HG02938 (cell line): Measurements from ENCODE around the gene FXYD1.
"Not testable (repeated sequence)": the region's sequence is repeated elsewhere in the genome, so short reads cannot be mapped to it uniquely, and the experiment has no call there.

Experiments used
- ATAC-seq: cut with Tn5 transposase; IDR thresholded peaks from one replicate; pipeline ENCODE4 v1.9.1; 2021; ENCODE audit warnings: mild to moderate bottlenecking, moderate library complexity; ENCODE audit not compliant: unreplicated experiment

The FXYD1 gene

DNA sequence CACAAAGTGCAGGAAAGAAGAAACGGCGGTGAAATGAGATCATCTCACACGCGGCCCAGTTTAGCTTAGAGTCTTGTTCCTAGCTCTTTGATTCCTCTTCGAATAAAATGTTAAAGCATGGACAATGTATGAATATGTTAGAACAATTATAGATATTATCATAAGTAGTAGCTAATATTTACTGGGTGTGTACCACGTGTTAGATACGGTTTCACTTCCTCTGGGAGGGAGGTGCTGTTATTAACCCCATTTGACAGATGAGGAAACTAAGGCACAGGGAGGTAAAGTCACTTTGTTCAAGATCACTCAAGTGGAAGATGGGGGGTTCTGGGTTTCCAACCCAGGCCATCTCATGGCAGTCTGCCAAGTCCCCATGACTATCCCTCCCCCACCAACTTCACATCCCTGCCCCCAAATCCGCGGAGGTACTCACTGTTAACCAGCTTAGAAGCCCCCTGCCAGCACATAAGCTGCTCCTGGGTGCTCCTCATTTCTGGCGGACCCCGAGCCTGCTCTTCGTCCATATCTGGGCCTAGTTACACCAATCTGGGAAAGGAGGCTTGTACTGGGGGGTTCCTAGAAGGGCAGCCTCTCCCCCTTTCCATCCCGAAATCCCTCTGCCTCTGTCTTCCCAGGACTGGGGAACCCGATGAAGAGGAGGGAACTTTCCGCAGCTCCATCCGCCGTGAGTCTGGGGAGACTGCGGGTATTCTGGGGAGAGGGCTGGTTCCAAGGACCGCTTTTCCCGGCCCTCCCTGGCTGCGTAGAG, 3.4 kb downstream of the FXYD1 start:
- no peak for ATAC-seq

DNA sequence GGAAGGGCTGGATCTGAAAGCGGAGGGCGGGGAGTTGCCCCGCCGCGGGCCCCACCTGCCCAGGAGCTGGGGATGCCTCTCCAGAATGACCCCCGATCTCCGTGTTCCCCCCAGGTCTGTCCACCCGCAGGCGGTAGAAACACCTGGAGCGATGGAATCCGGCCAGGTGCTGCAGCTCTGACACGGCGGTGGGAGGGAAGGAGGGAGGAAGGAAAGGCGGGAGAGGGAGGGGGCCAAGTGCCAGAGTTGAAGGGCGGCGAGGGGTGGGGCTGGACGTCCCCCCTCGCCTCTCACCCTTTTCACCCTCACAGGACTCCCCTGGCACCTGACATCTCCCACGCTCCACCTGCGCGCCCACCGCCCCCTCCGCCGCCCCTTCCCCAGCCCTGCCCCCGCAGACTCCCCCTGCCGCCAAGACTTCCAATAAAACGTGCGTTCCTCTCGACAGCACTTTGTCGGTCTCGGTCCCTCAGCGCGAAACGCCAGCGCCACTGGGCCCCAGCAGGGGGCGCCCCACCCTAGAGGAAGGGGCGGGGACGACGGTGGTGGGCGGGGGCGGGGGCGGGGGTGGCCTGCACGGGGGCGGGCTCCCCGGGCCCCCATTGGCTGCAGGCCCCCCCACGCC, 4.1 kb downstream of the FXYD1 start:
- no peak for ATAC-seq

DNA sequence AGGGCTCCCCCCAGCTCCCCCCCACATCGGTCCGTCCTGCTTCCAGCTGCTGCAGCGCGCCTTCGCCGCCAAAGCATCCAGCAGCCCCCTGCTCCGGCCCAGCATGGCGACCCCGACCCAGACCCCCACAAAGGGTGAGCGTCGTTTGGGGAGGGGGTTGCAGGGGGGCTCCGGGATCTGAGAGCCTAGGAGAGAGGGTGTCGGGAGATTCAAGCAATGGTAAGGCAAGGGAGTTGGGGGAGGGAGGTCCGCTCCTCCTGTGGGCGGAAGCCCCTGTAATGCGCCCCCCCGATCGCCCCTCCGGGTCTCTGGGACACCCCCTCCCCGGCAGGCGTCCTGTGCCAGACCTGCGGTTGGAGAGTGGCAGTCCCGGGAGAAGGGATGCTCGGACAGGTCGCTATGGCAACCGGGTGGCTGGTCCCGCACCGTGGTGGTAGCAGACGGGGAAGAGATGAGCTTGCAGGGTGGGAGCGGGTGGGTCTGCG, 4.6 kb downstream of the FXYD1 start, which contains the start of gene FXYD7:
FXYD7 (plus strand) TSS at position 25 of the 485 bp plus-strand sequence; CDS start at position 104, 79 bp downstream.
- no peak for ATAC-seq

DNA sequence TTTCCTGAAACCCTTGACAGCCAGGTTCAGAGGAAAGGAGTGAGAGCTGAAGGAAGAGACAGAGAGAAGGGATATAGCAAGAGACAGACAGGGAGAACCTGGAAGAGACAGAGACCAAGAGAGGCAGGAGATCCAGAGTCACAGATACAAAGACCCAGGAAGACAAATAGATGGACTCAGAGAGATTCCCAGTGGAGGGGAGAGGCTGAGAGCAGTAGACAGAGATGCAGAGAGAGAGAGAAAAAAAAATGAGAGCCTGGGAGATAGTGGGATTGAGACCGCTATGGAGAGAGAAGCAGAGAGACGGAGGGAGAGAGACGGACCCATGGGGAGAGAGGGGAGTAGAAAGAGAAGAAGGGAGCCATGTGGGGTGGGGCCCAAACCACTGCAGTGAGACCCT, 5.2 kb downstream of the FXYD1 start:
- ATAC-seq, result no peak

DNA sequence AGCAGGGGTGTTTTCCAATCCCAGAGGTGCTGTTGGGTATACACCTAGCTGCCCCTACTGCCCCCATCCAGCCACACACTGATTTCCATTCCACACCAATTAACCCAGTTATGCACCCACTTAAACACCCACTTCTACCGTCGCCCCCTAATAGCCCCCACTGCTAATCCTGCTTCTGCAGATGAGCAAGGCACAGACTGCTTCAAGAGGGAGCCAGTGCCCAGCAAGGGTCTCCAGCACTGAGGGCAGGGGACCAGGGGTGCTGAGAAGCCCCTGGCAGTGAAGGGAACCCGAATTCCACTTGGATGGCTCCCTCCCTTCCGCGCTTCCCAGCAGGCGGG, 5.6 kb downstream of the FXYD1 start:
- ATAC-seq, result no peak

DNA sequence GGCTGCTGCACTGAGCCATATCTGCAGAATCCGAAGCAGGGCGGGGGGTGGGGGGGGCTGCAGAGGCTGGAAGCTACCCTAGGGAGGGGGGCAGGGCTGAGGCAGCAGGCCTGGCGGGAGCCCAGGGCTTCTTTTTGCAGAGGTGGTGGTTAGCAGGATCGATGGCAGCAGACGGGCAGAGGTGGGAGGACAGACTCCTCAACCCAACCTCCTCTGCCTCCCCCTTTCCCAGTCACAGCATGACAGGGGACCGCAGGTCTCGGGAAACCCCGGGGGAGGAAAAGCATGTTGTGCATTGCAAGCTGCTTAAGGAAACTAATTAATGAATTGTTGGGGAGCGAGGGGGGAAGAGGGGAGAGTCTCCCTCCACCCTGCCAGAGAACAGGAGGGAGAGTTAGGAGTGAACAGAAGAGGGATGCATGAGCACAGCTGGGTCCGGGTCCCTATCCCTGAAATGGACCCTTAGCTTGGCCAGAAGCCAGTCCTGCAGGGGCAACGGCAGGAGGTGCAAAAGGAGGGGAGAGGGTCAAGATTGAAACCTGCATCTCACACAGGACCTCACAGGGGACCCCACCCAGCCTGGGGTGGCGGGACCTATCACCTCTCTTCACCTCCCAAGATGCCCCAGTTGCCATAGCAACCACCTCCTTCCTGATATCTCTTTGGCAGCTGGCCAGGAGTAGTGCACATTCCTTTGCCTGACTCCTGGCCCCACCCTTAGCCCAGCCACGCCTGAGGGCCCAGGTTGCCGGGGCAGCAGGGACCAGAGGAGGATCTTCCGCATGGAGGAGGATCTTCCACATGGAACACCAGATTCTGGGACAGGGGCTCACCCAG, 6.2 kb downstream of the FXYD1 start:
- no peak for ATAC-seq

DNA sequence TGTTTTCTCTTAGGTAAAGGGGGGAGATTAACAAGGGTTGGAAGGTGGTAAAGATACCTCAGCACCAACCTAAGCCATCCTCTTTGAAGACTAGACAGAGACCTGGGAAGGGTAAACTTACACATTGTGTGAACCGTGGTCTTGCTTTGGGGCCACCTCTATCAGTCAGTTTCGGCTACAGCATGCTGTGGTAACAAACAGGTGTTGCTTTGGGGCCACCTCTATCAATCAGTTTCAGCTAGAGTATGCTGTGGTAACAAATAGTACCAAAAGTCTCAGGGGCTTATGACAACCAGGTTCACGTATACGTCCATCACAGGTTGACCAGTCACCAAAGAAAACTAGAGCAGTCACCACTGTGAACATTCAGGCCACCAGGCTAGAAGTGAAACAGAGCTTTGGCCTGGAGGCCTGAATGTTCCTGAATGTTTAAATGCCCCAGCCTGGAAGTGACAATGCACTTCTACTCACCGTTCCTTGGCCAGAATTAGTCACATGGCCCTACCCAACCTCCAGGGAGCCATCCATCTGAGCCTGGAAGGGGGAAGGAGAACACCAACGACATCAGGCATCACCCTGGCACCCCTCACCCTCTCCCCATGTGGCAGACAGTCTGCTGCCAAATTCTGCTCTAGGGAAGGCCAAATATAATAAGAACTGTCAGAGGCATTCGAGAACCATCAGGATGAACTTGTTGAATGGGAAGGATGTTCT, 8.3 kb downstream of the FXYD1 start:
- no peak for ATAC-seq

DNA sequence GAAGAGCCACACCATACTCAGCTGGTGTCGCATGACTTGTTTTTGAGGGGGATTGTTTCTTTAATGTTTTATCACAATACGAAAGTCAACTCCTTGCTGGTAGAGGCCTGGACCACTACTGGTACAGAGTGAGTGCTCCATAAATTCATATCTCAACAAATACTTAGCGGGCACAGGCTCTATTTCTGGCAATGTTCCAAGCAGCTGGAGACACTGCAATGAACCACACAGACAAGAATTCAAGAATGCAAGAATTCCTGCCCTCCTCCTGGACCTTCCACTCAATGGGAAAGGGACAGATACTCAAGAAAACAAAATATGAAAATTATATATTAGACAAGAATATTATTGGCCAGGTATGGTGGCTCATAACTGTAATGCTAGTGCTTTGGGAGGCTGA, 10.8 kb downstream of the FXYD1 start:
- ATAC-seq, result no peak

DNA sequence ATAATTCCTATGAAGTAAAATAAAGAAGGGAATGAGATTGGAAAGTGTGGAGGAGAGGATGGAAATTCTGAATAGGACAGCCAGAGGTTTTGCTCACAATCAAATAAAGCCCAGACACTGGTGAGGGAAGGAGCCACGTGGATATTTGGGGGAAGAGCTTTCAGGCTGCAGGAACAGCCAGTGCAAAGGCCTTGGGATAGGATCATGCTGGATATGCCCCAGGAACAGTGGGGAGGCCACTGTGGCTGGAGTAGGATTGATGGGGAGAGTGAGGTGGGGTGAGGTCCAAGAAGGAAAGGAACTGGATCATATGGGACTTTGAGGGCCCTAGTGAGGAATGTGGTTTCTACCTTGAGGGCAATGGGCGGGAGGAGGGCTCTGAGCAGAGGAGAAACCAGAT, 11.8 kb downstream of the FXYD1 start:
- no peak for ATAC-seq

DNA sequence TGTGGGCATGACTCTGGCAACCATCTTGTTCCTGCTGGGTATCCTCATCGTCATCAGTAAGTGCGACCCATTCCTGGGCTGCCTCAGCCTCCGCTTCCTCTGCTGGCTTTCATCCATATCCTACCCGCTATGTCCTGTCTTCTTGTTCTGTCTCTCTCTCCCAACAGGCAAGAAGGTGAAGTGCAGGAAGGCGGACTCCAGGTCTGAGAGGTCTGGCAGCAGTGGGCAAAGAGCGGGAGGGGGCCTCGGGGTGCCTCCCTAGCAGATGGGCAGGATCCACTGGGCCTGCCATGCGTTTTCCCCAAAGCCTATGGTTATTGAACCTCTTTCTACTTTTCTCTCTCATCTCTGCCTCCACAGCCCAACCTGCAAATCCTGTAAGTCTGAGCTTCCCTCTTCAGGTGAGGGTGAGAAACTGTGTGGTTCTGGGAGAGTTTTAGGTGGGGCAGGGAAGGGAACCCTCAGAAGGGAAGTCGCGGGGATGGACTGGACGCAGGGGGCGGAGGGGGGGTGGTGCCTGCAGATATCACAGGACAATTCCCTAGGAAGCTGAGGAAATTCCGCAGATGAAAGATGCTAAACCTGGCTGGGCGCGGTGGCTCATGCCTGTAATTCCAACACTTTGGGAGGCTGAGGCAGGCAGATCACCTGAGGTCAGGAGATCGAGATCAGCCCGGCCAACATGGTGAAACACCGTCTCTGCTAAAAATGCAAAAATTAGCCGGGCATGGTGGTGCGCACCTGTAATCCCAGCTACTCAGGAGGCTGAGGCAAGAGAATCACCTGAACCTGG, 12.8 kb downstream of the FXYD1 start:
- ATAC-seq, result no peak

DNA sequence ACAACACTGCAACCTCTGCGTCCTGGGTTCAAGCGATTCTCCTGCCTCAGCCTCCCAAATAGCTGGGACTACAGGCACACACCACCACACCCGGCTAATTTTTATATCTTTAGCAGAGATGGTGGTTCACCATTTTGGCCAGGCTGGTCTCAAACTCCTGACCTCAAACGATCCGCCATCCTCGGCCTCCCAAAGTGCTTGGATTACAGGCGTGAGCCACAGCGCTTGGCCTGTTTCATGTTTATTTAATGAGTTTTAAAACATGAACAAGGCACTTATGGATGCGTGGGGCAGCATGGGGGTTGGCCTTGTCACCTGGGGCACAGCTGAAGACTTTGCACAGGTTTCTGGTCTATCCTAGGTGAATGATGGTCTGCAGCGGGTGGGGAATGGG, 14.5 kb downstream of the FXYD1 start:
- ATAC-seq, result not testable (repeated sequence)

DNA sequence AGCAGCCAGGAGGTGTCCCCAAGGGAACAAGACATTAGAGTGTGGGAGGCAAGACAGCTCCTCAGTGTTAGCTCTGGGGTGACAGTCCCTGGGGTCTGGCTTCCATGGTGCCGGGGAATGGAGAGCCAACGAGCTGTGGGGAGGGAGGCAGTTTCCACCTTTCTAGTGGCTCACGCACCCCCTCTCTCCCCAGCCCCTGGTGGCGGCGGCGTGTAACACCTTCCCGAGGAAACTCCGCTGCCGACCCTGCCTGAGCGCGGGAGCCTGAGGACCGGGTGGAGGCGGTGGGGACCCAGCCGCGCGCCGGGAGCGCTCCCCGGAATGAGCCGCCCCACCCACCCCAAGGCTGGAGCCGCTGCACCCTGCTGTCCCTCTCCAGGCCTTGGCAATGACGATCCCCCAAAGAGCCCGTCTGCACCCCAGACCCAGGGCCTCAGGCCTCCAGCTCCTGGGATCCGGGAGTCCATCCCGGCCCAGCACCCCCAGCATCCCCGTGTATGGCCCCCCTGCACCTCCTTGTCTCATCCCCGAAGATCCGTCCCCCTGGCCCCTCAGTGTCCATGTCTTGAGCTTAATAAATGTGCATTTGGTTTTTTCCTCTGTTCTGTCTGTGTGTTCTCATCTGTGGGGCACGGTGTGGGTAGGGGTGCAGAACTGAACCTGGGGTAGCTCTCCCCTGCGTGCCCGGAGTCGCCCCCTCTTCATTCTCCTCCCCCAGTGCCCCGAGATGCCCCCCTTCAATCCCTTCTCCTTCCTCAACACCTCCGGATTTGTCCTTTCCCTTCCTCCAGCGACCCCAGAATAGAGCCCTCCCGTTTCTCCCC, 15.3 kb downstream of the FXYD1 start:
- ATAC-seq, result no peak

DNA sequence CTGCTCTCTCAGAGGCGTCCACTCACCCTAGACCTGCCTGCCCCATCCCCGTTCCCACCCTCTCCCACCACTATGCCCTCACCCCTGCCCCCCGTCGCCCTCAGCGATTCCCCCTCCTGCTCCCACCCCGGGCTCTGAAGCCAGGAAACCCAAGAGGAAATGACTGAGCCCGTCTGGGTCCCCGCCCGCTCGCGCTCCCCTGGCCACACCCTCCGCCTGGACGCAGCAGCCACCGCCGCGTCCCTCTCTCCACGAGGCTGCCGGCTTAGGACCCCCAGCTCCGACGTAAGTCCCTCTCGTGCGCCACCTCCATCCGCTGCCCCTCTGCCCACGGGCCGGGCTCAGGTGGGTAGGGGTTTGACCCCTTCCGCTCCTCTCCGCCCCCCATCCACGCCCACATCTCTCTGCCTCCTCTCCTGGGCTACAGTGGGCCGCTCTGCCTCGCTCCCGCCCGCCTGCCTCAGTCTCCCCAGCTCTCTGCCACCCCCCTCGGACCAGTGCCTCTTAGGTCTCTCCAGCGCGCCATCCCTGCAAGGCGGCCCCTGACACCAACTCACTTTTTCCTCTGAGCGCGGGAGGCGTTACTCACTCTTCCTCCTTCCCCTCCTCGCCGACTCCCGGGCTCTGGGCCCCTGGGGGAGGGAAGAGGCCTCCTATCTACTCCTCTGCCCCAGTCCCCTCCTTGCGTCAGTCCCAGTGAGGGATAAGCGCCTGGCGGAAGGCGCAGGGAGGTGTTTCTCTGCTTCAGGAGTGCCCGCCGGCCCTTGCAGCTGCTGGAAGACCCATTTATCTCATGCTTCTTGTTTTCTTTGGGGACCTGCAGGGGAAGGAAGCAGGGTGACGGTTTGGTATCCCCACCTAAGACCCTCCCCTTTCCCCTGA, 16.1 kb downstream of the FXYD1 start, which contains the start of gene FXYD5:
FXYD5 (plus strand) TSS at position 211 of the 882 bp plus-strand sequence. CDS start 816 bp downstream, outside the sequence.
- no peak for ATAC-seq

DNA sequence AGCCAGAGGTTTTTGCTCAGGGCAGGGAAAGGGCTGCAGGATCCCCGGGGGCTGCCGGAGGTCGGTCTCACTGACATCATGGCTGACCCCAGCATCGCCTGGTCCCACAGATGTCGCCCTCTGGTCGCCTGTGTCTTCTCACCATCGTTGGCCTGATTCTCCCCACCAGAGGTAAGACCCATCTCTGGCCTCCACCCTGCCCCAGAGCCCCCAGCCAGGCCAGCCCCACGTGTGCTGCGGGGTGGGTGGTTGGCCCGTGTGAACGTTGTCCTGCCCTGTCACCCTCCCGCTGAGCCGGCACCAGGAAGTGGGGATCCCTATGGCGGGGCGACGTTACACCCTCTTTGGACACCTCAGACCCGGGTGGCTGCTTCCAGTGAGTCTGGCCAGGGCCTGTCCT, 16.8 kb downstream of the FXYD1 start:
- no peak for ATAC-seq

DNA sequence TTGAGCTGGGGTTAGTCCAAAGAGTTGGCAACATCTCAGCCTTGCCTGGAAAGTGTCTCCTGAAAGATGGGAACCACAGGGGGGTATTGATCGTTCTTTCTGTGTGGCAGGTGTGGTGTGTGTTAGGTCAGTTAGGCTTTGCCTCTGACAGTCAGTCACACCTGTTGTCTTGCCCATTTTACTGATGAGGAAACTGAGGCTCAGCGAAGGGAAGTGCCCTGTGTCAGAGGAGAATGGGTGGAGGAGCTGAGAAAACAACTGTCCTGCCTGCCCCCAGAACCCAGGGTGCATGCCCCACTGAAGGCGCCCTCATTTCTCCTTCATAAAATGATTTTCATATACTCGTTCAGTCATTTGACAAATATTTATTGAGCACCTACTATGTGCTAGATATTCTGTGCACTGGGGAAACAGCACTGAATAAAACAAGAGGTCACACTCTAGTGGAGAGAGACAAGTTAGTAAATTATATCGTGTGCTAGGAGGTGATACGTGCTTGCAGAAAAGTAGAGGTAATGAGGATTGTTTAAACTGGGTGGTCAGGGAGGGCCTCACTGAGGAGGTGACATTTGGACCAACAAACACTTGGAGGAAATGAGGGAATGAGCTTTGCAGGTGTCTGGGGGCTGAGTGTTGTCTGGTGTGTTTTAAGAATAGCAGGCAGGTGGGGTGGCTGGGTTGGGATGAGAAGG, 17.5 kb downstream of the FXYD1 start:
- no peak for ATAC-seq

DNA sequence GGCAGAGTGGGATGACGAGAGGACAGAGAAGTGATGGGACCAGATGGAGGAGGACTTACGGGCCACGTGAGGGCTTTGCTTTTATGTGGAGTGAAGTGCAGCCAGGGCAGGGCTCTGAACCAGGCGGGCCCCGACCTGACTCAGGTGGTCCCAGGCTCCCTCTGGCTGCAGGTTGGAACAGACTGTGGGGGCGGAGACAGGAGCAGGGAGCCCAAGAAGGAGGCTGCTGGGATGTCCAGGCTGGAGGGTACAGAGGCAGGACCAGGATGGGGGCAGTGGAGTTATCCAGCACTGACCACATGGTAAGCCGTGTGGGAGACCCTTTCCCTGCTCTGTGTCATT, 18.0 kb downstream of the FXYD1 start:
- ATAC-seq, result no peak

DNA sequence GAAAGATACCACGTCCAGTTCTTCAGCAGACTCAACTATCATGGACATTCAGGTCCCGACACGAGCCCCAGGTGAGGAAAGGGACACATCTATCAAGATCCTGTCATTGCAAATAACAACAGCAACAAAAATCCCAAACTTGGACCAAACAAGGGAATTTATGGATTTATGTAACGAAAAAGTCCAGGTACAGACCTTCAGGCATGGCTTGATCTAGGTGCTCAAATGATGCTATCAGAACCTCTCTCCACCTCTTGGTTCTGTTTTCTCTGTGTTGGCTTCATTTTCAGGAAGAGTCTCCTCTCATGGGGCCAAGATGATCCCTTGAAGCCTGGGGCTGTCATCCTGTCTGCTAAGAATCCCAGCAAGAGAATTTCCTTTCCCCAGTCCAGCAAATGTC, 18.8 kb downstream of the FXYD1 start:
- ATAC-seq, result no peak

DNA sequence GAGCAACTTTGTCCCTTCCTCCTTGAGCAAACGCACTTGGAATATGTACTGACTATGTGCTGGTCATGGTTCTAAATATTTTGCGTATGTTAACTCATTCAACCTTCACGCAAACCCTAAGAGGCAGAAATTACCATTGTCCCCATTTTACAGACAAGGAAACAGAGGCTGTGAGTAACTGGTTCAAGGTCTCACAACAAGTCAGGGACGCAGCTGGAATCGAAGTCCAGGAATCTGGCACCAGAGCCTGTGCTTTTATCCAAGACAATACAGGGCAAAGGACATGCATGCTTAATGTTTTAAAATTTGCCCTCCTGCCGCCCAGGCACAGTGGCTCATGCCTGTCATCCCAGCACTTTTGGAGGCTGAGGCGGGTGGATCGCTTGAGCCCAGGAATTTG, 21.0 kb downstream of the FXYD1 start:
- ATAC-seq, result no peak
